GM18508 (cell line): Measurements from ENCODE around the gene LCNL1.

Experiments used
- ATAC-seq: cut with Tn5 transposase; IDR thresholded peaks from one replicate; pipeline ENCODE4 v1.9.1; 2021; ENCODE audit warnings: moderate number of reproducible peaks; ENCODE audit not compliant: insufficient read depth, unreplicated experiment

The LCNL1 gene

DNA sequence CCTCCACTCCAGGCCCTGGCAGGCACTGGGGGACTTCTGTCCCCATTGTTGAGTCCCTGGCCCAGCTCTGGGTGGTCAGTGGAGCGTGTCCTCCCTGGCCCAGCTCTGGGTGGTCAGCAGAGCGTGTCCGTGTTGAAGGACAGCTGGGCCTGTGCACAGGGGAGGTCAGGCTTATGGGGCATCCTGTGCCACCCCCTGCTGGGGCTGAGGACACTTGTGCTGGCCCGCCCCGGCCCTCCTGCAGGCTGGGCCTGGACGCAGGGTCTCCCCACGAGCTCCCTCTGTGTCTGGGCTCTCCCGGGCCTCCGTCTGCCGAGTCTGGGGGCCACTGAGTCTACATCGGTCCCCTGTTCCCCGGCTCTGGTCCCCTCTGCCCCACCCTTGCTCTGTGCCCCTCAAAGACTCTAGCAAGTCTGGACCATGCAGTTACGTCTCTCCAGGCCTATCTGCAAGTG is 25.1 kb downstream of the LCNL1 start:
- ATAC-seq, result no peak

DNA sequence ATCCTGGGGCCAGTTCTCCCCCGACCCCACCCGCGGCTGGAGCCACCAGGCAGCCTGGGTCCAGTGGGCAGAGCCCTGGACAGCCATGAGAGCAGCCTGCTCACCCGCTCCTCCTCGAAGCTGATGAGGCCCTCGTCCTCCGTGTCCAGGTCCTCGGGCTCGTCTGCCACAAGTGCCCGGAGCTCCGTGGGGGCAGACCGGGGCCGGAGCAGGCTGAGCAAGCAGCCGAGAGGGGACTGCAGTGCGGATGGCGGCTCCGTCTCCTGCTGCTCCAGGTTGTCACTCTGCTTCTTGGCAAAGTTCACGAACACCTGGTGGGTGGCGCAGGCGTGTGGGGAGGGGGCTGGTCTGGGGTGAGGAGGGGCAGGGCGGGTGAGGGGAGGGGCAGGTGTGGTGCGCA is 25.5 kb downstream of the LCNL1 start:
- ATAC-seq, result no peak

DNA sequence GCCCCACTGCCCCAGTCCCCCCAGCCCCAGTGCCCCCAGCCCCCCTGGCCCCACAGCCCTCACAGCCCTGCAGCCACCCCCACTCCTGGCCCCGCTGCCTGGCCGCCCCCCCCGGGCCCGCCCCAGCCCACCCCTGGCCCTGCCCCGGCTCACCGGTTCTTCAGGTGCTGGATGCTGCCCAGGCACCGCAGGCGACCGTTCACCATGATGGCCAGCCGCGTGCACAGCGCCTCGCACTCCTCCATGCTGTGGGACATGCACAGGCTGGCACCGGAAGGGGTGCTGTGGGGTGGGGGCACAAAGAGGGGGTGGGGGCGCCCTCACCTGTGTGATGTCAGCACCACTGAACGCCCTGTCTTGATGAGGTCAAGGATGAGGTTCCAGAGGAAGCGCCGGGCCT is 26.4 kb downstream of the LCNL1 start:
- no peak for ATAC-seq

DNA sequence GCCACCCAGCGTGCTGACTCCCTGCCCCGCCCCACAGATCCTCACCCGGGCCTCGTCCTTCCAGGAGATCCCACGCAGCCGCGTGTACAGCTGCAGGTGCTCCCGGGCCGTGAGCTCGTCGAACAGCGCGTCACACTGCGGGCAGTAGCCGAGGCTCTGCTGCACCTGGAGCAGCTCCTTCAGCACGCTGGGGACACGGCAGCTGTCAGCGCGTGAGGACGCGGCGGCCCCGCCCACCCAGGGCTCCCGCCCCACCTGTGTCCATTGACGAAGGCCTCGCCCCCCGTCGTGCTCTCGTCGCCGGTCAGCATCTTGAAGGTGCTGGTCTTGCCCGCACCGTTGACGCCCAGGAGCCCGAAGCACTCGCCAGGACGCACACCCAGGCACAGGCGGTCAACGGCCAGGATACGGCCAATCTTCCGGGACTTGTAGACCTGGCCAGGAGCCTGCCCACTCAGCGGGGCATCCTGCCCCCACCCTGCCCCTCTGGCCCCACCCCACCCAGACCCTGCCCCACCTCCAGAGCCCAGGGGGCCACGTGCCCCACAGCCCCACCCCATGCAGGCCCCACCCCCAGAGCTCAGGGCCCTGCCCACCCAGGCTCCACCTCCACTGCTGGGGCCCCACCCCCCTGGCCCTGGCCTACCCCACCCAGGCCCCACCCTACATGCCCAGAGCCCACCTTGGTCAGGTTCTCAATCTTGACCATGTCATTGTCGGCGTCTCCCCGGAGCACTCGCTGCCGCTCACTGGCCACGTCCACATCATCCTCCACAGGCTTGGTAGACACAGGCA is 27.3 kb downstream of the LCNL1 start:
- ATAC-seq, result no peak

DNA sequence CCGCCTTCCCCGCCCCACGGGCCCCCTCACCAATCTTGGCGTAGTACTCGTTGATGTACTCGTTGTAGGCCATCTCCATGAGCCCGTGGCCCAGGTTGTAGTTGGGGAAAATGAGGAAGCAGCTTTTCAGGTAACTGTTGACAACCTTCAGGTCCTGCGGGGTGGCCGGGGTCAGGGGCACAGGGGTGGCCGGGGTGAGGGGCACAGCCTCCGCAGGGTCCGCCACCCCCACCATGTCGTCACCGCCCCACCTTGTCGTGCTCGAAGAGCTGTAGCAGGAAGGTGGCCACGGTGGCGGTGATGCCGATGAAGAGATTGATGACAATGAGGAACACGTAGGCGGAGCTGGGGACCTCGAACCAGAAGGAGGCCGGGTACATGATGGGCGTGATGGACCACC is 28.4 kb downstream of the LCNL1 start:
- ATAC-seq, result no peak

DNA sequence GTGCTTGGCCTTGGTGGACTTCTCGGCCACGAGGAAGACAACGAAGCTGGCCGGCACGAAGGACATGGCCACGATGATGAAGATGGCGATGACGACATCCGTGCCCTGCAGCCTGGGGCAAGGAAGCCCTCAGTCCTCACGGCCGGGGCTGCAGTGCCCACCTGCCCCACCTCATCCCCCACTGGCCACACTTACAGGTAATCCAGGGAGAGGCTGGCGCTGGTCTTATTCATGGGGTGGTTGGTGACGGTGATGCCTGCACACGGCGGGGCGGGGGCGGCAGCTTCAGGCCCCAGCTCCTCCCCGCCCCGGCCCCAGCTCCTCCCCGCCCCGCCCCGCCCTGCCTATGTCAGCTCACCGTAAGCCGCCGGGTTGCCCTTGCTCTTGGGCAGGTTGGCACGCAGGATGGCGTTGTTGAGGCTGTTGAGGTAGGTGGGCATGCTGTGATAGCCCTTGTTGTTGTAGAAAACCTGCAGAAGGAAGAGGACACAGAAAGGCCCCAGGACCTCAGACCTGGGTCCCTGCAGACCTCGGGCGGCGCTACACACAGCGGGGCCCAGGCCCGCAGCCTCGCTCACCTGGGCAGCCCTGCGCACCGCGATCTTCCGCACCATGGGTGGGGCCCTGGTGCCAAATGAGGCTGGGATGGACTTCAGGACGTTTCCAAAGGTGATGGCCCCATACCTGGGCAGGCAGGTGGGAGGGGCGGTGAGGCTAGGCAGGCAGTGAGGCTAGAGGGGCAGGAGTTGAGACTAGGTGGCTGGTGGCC is 29.3 kb downstream of the LCNL1 start:
- ATAC-seq, result no peak

DNA sequence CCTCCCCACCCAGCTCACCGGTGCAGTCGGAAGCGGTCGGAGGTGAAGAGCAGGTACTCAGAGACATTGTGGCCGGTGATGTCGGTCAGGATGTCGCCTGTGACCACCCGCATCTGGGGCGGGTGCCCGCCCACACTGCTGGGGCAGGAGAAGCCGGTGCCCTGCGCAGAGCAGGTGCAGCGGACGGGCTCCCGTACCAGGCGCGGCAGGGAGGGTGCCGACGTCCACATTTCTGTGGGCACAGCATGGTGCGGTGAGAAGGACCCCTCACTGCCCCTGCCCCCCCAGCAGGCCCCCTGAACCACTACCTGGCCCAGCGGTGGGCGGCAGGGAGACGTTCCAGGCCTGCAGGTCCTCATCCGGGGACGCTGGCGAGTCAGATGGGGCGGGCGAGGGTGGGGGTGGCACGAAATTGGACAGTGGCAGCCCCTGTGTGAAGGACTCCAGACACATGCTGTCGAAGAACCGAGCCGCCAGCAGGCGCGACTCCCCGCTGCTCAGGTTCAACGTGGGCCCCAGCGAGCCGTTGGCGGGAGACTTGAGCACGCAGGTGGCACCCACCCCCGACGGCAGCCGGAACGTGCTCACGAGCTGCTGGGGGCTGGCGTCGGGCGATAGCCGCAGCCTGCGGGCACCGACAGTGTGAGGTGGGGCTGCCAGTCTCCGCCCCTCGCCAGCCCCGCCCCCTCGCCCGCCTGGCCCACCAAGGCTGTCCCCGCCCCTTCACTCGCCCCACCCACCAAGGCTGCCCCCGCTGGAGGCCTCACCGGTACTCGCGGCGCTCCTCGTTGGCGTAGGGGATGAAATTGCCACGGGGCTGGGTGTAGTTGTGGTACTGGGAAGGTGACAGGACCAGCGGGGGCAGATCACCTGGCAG is 30.1 kb downstream of the LCNL1 start:
- ATAC-seq, result no peak

DNA sequence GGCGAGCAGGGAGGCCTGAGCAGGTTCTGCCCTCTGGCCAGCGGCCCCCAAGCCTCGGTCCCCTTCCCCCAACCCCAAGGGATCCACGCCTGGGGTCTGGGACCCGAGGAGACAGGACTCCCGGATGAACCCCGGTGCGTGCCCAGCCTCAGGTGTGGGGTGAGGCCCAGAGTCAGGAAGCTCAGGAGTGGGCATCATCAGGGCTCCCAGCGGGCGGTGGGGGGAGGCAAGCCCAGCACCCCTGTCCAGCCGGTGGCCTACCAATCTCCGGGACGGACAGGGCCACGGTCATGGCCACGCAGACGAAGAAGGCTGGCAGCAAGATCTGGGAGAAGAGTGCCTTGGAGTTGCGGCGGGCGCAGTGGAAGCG is 30.8 kb downstream of the LCNL1 start:
- no peak for ATAC-seq

DNA sequence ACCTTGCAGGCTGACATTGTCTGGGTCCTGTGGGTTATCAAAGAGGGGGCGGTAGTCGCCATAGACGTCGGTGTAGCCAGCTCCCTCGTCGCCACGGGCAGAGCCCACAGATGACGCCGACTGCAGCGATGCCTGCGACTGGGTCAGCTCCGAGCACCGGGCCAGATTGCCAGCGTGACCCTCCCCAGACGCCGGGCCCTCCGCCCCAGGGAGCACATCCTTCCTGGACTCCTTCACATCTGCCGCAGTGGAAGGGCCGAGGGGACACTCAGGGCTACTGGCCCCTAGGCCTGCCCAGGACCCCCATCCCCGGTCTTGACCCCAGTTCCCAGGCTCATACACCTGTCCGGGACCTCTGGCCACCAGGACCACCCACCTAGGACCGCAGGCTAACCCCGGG is 31.4 kb downstream of the LCNL1 start:
- ATAC-seq, result no peak

DNA sequence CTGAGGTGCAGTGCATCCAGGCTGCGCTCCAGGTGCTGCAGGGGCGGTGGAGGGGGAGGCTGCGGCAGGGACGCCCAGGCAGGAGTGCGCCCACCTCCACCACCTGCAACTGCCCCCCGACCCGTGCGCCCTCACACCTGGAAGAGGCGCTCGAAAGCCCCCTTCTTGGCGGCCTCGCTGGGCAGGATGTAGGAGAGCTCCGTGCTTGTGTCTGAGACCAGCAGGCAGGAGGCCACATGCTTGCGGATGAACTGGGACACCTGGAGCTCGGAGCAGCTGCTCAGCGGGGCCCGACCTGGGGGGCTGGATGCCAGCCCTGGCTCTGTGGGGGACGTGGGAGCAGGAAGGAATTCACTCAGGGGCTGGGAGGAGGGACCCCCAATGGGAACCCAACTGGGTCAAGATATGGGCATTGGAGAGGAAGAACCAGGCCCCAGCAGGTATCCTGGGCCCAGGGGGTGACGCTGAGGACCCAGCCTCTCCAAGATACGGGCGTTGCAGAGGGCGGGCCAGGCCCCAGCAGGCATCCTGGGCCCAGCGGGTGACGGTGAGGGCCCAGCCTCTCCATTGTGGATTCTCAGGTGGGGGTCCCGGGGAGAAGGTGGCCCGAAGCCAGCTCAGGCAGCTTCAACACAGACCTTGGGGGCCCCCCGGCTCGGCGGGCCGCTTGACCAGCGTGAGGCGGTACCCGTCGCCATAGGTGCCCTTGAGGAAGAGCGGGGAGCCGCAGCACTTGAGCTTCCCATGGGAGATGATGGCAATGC is 32.2 kb downstream of the LCNL1 start:
- no peak for ATAC-seq

DNA sequence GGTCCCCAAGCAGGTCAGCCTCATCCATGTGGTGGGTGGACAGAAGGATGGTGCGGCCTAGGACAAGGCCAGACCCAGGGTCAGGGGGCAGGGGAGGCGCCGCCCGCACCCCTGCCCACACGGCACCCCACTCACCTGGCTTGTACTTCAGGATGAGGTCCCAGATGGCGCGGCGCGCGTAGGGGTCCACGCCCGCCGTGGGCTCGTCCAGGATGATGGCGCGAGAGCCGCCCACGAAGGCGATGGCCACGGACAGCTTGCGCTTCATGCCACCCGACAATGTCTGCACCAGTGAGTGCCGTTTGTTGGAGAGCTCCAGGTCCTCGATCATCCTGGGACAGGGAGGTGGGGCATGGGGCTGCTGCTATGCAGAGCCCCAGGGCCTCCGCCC is 32.7 kb downstream of the LCNL1 start:
- ATAC-seq, result no peak

DNA sequence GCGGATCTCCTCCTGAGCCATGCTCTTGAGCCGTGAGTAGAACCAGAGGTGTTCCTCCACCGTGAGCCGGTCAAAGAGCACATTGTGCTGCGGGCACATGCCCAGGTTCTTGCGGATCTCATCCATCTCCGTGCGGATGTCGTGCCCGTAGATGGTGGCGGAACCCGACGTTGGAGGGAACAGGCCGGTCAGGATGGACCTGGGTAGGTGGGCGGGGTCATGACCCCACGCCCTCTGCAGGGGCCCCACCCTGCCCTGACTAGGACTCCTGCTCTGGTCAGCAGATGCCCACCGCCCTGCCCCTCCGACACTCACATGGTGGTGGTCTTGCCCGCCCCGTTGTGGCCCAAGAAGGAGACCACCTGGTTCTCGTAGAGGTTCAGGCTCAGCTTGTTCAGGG is 33.2 kb downstream of the LCNL1 start:
- no peak for ATAC-seq

DNA sequence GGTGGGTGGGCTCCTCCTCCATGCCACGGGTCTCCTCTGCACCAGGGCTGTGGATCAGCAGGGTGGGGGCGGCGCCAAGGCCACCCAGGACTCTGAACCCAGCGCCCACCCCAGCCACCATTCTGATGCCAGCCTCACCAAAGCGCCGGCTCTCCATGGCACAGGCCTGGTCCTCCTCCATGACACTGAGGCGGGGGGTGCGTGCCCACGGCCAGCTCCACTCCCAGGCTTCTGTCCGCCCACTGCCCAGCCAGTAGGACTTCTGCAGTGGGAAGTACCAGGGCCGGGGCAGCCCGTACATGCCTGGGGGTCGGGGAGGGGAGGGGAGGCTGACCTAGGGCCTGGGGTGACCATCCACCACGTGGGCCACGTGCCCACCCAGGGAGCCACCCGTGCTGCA is 33.6 kb downstream of the LCNL1 start:
- no peak for ATAC-seq

DNA sequence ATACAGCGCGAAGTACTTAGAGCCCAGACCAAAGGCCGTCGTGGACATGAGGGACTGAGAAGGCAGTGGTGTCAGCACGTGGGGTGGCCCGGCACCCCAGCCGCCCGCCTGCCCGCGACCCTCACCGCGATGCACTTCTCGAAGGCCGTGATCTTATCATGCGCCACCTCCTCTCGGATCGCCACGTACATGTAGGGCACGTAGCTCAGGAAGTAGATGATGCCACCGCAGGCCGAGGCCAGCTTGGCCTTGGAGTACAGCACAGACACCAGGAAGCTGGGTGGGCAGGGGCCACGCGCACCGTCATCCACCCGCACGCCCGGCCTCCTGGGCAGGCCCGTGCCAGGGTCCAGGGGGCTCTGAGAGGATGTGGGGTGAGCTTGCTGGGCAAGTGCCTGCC is 34.3 kb downstream of the LCNL1 start:
- no peak for ATAC-seq

DNA sequence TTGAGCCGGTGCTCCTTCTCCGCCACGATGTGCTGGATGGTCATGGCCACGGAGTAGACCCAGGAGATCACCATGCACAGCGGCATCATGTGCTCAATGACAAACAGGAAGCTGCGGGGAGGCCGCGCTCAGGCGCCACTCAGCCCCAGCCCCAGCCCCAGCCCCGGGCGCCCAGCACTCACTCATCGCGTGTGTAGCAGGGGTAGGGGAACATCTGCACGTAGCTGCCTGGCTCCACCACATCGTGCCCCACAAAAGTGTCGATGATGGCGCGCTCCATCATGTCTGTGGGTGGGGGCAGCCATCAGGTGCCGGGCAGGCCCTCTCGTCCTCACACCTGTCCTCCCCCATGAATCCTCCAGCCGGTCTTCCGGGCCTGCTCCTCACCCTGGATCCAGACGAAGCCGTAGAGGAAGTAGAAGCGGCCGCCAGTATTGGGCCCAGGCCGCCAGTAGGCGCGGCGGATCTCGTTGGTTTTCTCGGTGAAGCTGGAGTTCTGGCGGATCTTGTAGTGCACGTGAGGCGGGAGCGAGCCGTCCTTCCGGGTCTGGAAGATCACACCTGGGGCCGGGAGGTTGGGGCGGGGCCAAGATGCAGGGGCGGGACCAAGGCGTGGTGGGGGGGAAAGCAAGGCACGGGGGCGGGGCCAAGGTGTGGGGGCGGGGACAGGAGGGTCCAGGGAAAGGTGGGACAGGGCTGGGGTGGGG is 35.2 kb downstream of the LCNL1 start:
- ATAC-seq, result no peak

DNA sequence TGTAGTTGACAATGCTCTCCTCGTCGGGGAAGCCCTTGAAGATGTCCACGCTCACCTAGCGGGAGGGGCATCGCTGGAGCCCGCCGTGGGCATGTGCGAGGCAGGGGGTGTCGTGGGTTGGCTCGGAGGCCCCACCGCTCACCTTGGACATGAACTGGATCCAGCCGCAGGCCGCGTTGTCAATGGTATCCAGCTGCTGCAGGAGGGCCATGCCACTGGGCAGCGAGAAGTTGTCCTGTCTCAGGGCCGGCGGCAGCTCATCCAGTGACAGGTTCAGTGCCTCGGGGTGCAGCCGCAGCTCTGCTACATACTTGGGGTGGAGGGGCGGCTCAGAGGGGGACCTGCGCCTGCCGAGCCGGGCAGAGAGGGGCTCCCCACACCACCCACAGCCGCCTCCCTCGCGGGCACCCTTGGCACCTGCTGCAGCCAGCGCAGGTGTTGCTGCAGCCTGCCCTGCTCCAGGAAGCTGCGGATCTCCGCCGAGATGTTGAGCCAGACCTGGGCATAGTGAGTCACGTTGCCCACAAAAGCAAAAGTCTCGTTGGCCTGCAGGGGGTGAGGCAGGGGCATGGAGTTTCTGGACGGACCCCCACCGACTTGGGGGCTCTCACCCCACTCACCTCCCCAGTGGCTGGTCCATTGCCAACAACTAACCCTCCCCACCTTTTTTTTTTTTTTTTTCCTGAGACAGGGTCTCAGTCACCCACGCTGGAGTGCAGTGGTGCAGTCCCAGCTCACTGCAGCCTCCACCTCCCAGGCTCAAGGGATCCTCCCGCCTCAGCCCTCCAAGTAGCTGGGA is 36.2 kb downstream of the LCNL1 start:
- ATAC-seq, result no peak

DNA sequence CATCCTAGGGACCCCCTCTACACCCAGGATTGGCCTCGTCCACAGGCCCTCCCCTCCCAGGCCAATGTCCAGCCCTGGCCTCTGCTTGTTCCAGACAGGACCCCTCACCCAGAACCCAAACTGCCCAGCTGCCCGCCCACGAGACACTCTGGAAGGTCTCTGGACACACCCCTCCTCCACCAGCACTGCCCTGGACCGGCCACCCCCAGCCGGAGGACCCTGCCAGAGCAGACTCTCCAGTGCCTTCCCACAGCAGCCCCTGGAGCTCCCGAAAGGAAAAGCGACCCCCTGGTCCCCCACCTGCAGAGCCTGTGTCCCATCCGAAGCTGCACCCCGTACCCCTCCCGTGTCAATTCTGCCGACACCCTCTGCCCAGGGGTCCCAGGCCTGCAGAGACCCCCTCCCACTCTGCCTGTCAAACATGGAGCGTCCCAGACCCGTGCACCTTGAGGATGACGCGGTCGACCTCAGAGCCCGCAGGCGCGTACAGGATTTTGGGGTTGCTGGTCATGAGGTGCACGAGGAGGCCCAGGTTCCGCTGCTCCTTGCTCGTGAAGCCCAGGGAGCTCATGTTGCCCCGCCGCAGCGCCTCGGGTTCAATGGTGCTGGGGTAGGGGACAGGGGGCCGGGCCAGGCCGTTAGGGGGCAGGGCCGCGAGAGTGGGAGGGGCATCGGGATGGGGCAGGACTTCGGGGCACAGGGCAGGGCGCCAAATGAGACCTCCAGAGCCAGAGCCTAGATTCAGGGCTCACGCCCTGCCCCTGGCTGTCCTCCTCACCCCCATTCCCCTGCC is 37.3 kb downstream of the LCNL1 start:
- no peak for ATAC-seq
